ENCODE results near the gene OGA. TPM values are rescaled to one million over a fixed set of nuclear protein-coding genes. Genes with fewer than 3 reads are reported as not detected.

OGA gene
- total RNA-seq, 1 donor from 2014 or later = 275 TPM

DNA sequence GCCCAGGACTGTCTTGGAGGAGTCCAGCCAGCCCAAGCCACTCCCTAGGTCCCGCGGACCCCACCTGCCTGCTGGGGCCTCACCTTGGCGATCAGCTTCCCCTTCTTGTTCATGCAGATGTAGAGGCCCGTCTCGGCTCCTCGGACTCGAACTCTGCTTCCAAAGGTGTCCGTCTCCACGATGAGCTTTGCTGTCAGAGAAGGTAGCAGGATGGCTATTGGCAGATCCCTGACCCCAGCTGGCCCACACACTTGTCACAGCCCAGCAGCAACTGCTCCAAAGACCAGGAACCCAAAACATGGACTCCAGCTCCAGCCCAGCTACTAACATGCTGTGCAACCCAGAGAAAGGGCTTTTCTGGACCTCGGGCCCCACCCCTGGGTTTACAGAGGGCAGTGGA, 46.9 kb downstream of the OGA start:
- peaks cover 43% of the 10 kb centered on the region for H3K27me3 ChIP-seq
- H3K27ac Mint-ChIP-seq = no peak overlapping the region

DNA sequence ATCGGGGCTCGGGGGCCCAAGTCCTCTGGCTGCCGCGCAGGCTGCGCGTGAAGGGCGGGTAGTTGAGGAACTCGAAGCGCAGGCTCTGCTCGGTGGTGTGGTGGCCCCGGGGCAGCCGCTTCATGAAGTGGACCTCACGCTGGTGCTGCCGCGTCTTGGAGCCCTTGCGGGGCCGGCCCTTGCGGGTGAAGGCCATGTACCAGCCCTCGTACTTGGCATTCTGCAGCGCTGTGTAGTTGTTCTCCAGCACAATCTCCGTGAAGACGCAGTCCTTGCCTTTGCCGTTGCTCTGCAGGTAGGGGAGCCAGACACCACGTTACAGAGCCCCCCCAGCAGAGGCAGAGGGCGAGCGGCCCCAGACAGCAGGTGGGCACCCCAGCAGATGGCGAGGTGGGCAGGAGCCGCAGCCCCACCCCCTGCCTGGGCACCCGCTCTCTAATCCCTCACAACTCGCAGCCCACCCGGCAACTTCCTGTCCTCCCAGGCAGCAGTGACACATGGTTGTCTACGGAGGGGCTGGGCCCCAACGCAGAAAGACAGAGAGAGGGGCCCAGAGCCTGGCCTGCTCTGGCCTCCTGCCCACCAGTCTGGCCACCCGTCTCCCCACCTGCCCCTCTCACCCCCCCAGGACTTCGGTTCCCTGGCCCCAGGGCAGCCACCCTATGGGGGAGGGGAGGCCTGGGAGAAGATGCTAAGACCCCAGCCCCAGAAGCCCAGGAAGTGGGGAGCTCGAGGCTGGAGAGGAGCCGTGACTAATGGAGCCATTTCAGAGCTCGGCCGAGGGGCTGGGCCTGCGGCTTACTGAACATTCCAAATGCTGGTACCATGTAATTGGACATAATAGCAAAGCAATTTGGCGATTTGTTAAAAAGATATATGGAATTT, 47.7 kb downstream of the OGA start:
- no peaks in the 10 kb centered on the region for H3K9me3 Mint-ChIP-seq
- peaks cover 59% of the 10 kb centered on the region for H3K27me3 Mint-ChIP-seq (ENCODE audit: insufficient read depth, low read depth)
- Histone ChIP-seq H3K4me1 (peaks cover 64% of the 10 kb centered on the region), H4K20me1 (ENCODE audit: low read depth) (peaks cover 3% of the 10 kb centered on the region), H3K4me3 (no peak overlapping the region), H3K27ac (no peak overlapping the region), H3K4me2 (no peak overlapping the region), H3K36me3 (no peaks in the 10 kb centered on the region), H3K9me3 (ENCODE audit: low read depth) (no peaks in the 10 kb centered on the region), H3K27me3 (peaks cover 35% of the 10 kb centered on the region), H3K79me2 (ENCODE audit: low read depth) (no peaks in the 10 kb centered on the region), H3F3A (ENCODE audit: low read depth) (peaks cover 48% of the 10 kb centered on the region), H2AFZ (replicated peaks) (no peak overlapping the region), H3K9ac (no peak overlapping the region)
- no peaks in the 10 kb centered on the region for H3K36me3 Mint-ChIP-seq
- no peak for DNase-seq (ENCODE audit: low spot score)
- H3K4me1 Mint-ChIP-seq = peaks cover 71% of the 10 kb centered on the region
- no peak for TF ChIP-seq EZH2 (IDR thresholded peaks at IDR 0.05)
- TF ChIP-seq EZH2phosphoT487 (IDR thresholded peaks at IDR 0.05) = no peak
- TF ChIP-seq, protein P1, sequence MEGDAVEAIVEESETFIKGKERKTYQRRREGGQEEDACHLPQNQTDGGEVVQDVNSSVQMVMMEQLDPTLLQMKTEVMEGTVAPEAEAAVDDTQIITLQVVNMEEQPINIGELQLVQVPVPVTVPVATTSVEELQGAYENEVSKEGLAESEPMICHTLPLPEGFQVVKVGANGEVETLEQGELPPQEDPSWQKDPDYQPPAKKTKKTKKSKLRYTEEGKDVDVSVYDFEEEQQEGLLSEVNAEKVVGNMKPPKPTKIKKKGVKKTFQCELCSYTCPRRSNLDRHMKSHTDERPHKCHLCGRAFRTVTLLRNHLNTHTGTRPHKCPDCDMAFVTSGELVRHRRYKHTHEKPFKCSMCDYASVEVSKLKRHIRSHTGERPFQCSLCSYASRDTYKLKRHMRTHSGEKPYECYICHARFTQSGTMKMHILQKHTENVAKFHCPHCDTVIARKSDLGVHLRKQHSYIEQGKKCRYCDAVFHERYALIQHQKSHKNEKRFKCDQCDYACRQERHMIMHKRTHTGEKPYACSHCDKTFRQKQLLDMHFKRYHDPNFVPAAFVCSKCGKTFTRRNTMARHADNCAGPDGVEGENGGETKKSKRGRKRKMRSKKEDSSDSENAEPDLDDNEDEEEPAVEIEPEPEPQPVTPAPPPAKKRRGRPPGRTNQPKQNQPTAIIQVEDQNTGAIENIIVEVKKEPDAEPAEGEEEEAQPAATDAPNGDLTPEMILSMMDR (IDR thresholded peaks at IDR 0.05) = no peak
- no peak overlapping the region for H3K4me3 Mint-ChIP-seq
- no peak overlapping the region for H3K27ac Mint-ChIP-seq

More for the DNA sequence above, 46.9 kb downstream of the OGA start:
- Mint-ChIP-seq H3K9me3 (no peaks in the 10 kb centered on the region), H3K36me3 (no peaks in the 10 kb centered on the region), H3K27me3 (ENCODE audit: insufficient read depth, low read depth) (peaks cover 55% of the 10 kb centered on the region), H3K4me1 (peaks cover 69% of the 10 kb centered on the region), H3K4me3 (peak overlapping the region; percentile 72)
- peaks cover 65% of the 10 kb centered on the region for H3K4me1 ChIP-seq
- no peak overlapping the region for H2AFZ ChIP-seq (replicated peaks)
- H4K20me1 ChIP-seq (ENCODE audit: low read depth) = peaks cover 3% of the 10 kb centered on the region
- no peak overlapping the region for H3K4me2 ChIP-seq
- no peak overlapping the region for H3K9ac ChIP-seq
- no peaks in the 10 kb centered on the region for H3K36me3 ChIP-seq
- H3F3A ChIP-seq (ENCODE audit: low read depth) = peaks cover 49% of the 10 kb centered on the region
- no peak for TF ChIP-seq EZH2 (IDR thresholded peaks at IDR 0.05)
- TF ChIP-seq, protein P1 (IDR thresholded peaks at IDR 0.05) = no peak
- TF ChIP-seq EZH2phosphoT487 (IDR thresholded peaks at IDR 0.05) = no peak
- H3K79me2 ChIP-seq (ENCODE audit: low read depth) = no peaks in the 10 kb centered on the region
- H3K4me3 ChIP-seq = no peak overlapping the region
- no peak for DNase-seq (ENCODE audit: low spot score)
- no peaks in the 10 kb centered on the region for H3K9me3 ChIP-seq (ENCODE audit: low read depth)
- no peak overlapping the region for H3K27ac ChIP-seq

DNA sequence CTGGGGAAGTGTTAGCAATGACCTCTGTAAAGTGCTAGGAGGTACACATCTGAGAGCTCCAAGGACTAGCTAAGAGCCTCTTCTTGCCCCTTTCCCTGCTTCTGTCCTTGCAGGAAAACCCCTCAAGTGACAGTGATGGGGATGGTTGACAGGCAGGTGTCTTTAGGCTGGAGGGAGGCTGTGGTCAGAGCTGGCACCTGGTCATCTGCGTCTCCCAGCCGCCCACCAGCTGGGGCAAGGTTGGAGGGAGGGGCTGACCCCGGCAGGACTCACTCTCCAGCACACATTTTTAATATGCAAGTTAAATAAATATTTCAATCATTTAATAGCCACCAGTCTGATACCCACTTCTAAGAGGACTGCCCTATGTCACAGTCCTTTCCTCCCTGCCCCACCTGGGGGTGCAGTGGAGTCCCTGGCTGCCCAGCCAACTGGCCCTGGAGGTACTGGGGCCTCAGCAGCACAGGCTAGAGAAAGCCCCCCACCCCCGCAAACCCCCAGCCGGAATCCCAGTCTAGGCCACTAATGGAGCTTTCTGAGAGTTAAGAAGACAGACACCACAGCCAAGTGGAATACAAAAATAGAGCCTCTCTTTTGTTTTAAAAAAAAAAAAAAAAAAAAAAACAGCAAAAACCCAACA, 48.6 kb downstream of the OGA start:
- Histone ChIP-seq H3K79me2 (ENCODE audit: low read depth) (no peaks in the 10 kb centered on the region), H3K36me3 (no peaks in the 10 kb centered on the region), H4K20me1 (ENCODE audit: low read depth) (no peaks in the 10 kb centered on the region), H3K9ac (no peak overlapping the region), H3F3A (ENCODE audit: low read depth) (peaks cover 40% of the 10 kb centered on the region), H3K27ac (no peak overlapping the region), H2AFZ (replicated peaks) (no peak overlapping the region), H3K4me1 (peaks cover 55% of the 10 kb centered on the region), H3K4me2 (no peak overlapping the region), H3K27me3 (peaks cover 26% of the 10 kb centered on the region), H3K9me3 (ENCODE audit: low read depth) (no peaks in the 10 kb centered on the region), H3K4me3 (no peak overlapping the region)
- Mint-ChIP-seq H3K9me3 (no peaks in the 10 kb centered on the region), H3K4me1 (peaks cover 69% of the 10 kb centered on the region), H3K27ac (no peak overlapping the region), H3K36me3 (no peaks in the 10 kb centered on the region), H3K4me3 (no peak overlapping the region), H3K27me3 (ENCODE audit: insufficient read depth, low read depth) (peaks cover 52% of the 10 kb centered on the region)
- no peak for DNase-seq (ENCODE audit: low spot score)
- TF ChIP-seq, protein P1 (IDR thresholded peaks at IDR 0.05) = peak; percentile 19
- TF ChIP-seq EZH2 (IDR thresholded peaks at IDR 0.05) = no peak
- TF ChIP-seq EZH2phosphoT487 (IDR thresholded peaks at IDR 0.05) = no peak

All from neural progenitor cell (in vitro differentiated cells).